Chondrocyte (in vitro differentiated cells): ENCODE data around the gene TSPOAP1. TPM values are rescaled to one million over a fixed set of nuclear protein-coding genes. Genes with fewer than 3 reads are reported as not detected.

ENCODE experiments used
- DNase-seq: peaks from one replicate; pipeline ENCODE4 v3.0.0; 2021; ENCODE audit warnings: mixed read lengths, low spot score
- H3K27ac Mint-ChIP-seq: one replicate; pipeline ENCODE4 v1.8.0; 2021; ENCODE audit warnings: mild to moderate bottlenecking, moderate library complexity, mixed read lengths; ENCODE audit not compliant: unreplicated experiment
- H3K27me3 Mint-ChIP-seq: 2 replicates; pipeline ENCODE4 v1.8.0; 2021; ENCODE audit warnings: low read depth, mixed read lengths
- H3K36me3 Mint-ChIP-seq: 2 replicates; pipeline ENCODE4 v1.8.0; 2021; ENCODE audit warnings: low read depth, mixed read lengths
- H3K4me1 Mint-ChIP-seq: 2 replicates; pipeline ENCODE4 v1.8.0; 2021; ENCODE audit warnings: low read depth, mild to moderate bottlenecking, mixed read lengths
- H3K4me3 Mint-ChIP-seq: one replicate; pipeline ENCODE4 v1.8.0; 2021; ENCODE audit warnings: mild to moderate bottlenecking, moderate library complexity, mixed read lengths; ENCODE audit not compliant: unreplicated experiment
- H3K9me3 Mint-ChIP-seq: 2 replicates; pipeline ENCODE4 v1.8.0; 2021; ENCODE audit warnings: low read depth, mixed read lengths
- total RNA-seq: library from RNA; stranded (reverse); gene quantifications from 3 replicates; pipeline ENCODE4 v1.2.1, GENCODE V29; 2021
- TF ChIP-seq, protein P1 (sequence below): fragments of 200-600 bp; sonication (generic); IDR thresholded peaks from 2 replicates; pipeline ENCODE4 v1.5.0; 2021; ENCODE audit warnings: antibody characterized with exemption, mild to moderate bottlenecking, moderate library complexity

TSPOAP1 gene
- total RNA-seq, 1 donor from 2014 or later: 2.0 TPM

DNA sequence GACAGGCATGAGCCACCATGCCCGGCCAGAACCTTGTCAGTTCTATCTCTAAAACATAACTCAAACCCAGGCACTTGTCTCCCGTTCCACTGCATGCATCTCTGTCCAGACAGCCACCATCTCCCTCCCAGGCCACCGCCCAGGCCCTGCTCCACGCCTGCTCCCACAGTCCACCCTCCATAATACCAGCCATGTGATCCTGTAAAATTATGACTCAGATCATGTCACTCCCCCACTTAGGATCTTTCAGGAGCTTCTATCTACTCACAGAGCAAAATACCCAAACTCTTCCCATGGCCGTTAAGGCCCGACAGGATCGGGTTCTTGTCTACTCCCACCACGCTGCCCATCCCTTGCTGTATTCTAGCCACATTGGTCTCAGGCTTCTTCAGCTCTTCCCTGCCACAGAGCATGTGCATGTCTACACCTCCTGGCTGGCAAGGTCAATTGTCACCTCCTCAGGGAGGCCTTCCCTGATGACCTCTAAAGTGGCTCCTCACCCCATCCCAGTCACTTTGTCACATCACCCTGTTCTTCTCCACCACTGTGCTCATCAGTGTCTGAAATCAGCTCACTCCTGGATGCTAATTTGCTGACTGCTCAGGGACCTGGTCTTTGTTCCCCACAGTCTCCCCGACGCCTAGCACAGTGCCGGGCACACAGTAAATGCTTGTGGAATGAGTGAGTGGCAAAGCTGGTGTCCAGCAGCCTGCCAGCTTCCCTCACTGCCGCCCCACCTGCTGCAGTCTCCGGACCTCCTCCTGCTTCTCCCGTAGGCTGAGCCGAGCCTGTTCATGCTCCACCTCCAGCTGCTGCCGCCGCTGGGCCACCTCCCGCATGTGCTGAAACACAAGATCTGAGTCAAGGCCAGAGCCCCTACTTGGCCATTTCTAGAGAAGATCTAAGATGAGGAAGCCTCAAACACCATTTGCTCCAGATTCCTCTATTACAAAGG lies 6.7 kb downstream of the TSPOAP1 start:
- Mint-ChIP-seq H3K4me3 (no peak overlapping the region), H3K36me3 (no peaks in the 10 kb centered on the region)
- TF ChIP-seq, protein P1, sequence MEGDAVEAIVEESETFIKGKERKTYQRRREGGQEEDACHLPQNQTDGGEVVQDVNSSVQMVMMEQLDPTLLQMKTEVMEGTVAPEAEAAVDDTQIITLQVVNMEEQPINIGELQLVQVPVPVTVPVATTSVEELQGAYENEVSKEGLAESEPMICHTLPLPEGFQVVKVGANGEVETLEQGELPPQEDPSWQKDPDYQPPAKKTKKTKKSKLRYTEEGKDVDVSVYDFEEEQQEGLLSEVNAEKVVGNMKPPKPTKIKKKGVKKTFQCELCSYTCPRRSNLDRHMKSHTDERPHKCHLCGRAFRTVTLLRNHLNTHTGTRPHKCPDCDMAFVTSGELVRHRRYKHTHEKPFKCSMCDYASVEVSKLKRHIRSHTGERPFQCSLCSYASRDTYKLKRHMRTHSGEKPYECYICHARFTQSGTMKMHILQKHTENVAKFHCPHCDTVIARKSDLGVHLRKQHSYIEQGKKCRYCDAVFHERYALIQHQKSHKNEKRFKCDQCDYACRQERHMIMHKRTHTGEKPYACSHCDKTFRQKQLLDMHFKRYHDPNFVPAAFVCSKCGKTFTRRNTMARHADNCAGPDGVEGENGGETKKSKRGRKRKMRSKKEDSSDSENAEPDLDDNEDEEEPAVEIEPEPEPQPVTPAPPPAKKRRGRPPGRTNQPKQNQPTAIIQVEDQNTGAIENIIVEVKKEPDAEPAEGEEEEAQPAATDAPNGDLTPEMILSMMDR: no peak

DNA sequence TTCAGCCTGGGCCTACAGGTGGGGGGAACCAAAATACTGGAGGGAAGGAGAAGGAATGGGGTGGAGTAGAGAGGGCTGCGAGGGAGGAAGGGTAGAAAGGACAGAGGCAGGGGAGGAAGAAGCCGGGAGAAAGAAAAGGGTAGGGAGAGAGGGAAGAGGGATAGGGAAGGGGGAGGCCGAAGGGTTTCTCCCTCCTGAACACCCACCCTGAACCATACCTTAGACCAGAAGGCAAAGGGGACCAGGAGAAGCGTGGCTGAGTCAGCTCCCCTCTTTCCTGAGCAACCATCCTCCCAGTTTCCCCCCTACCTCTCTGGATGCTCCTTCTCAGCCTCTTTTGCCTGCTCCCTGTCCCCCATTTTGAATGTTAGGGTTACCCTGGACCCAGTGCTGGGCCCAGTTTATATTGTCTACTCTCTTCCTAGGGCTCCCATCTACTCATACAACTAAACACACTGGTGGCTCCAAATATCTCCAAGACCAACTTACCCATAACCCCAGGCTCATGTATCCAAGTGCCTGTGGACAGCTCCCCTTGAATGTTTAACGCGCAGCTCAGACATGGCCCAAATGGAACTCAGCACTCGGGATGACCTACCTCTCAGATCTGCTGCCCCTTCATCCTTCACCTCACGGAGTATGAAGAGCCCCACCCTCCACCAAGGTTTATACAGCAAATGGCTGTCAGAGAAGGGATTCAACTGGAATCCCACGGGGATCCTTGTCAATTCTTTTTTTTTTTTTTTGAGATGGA lies 7.8 kb downstream of the TSPOAP1 start:
- H3K4me1 Mint-ChIP-seq: no peaks in the 10 kb centered on the region
- H3K4me3 Mint-ChIP-seq: no peak overlapping the region
- H3K27ac Mint-ChIP-seq: no peak overlapping the region
- DNase-seq: peak; percentile 44
- H3K27me3 Mint-ChIP-seq: peaks cover 7% of the 10 kb centered on the region
- TF ChIP-seq, protein P1: no peak
- H3K36me3 Mint-ChIP-seq: no peaks in the 10 kb centered on the region
- no peaks in the 10 kb centered on the region for H3K9me3 Mint-ChIP-seq

More for the DNA sequence above, 6.7 kb downstream of the TSPOAP1 start:
- Mint-ChIP-seq H3K9me3 (no peaks in the 10 kb centered on the region), H3K27ac (no peak overlapping the region), H3K27me3 (peaks cover 8% of the 10 kb centered on the region), H3K4me1 (no peaks in the 10 kb centered on the region)
- no peak for DNase-seq

DNA sequence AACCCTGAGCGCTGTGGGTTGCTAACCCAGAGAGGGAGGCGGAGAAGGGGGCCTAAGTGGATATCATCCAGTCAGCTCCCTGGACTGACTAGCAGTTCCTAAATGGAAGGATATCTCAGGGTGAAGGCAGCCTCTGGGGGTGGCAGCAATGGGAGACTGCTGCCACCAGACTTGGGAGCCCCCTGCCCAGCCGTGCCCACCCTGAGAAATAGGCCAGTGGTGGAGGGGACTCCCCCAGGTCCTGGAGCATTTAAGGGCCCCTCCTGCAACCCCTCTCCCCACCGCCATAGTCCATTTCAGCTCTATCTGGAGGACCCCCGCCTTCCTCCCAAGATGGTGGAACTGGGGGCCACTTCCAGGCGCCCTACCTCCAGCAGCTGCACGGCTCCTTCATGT lies 8.4 kb downstream of the TSPOAP1 start:
- no peaks in the 10 kb centered on the region for H3K4me1 Mint-ChIP-seq
- H3K27ac Mint-ChIP-seq: no peak overlapping the region
- H3K36me3 Mint-ChIP-seq: no peaks in the 10 kb centered on the region
- DNase-seq: peak; percentile 51
- peaks cover 10% of the 10 kb centered on the region for H3K27me3 Mint-ChIP-seq
- TF ChIP-seq, protein P1: no peak
- no peaks in the 10 kb centered on the region for H3K9me3 Mint-ChIP-seq
- no peak overlapping the region for H3K4me3 Mint-ChIP-seq

DNA sequence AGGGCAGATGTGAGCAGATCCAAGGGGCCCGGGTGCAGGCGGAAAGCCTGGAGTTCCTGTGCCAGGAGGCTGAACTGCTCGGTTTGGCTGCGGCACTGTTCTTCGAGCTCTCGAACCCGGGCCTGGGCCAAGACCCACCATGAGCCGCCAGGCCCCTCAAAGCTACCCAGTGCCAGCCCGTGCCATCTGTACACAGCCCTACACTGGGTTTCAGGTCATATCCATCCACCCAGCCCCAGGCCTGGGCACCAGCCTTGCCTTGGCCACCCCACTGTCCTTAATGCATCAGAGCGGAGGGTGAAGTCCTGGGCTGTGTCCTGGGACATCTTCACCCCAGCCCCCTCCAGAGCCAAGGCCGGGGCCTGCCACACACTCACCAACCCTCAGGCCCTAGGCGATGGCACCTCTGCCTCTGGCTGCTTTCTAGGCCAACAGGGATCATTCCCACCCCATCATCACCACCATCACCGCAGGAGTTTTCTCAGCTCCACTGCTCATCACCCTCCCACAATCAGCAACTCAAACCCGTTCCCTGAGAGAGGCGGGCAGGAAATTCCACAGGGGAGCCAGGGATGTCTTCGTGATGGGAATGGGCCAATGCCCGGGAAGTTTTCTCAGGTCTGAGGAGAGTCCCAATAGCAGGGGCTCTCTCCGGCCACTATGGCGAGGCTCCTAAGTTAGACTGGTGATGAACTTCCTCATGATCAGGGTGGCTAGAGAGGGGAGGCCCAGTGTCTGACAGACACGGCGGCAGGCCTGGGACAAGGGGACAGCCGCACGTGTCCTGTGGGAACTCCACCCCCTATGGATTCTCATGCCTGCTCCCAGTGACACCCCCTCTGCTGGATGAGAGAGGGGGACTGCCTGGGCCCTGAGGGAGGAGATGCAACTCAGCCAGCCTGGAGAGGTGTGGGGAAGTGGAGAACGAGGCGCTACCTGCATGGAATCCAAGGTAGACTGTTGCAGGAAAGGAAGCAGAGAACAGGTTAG lies 9.1 kb downstream of the TSPOAP1 start:
- no peaks in the 10 kb centered on the region for H3K9me3 Mint-ChIP-seq
- no peak overlapping the region for H3K27ac Mint-ChIP-seq
- H3K27me3 Mint-ChIP-seq: peaks cover 13% of the 10 kb centered on the region
- no peak overlapping the region for H3K4me3 Mint-ChIP-seq
- H3K4me1 Mint-ChIP-seq: no peaks in the 10 kb centered on the region
- no peaks in the 10 kb centered on the region for H3K36me3 Mint-ChIP-seq
- DNase-seq: peak; percentile 82
- TF ChIP-seq, protein P1: no peak
